IMR-90 (cell line): ENCODE data around the gene NFASC. TPM values are rescaled to one million over a fixed set of nuclear protein-coding genes. Genes with fewer than 3 reads are reported as not detected.

Source experiments
- ATAC-seq: fragments of 200-7000 bp; cut with Tn5 transposase; 2 replicates; pipeline ENCODE4 v1.9.1; 2020; ENCODE audit warnings: low read depth, mild to moderate bottlenecking, moderate library complexity
- BruUV-seq: library from RNA; stranded (reverse); fragments of 400-500 nt; replicated peaks from 2 replicates; lab custom pipeline; 2021; lab: Mats Ljungman, UMichigan
- CTCF ChIA-PET: fragments of 300-600 bp; formaldehyde crosslinking; extraction: SDS; loops from one replicate; lab custom pipeline; 2021; ENCODE audit warnings: antibody characterized with exemption; lab: Yijun Ruan, JAX
- POLR2A ChIA-PET: fragments of 300-600 bp; sonication (Branson Sonifier 250); formaldehyde crosslinking; loops from one replicate; lab custom pipeline; 2022; ENCODE audit warnings: antibody characterized with exemption; ENCODE audit not compliant: unreplicated experiment; lab: Charles Lee
- DNase-seq: peaks from one replicate; pipeline ENCODE4 v3.0.0; 2013
- H2AFZ ChIP-seq: replicated peaks from 2 replicates; pipeline ENCODE3; 2013; ENCODE audit warnings: low read length, mild to moderate bottlenecking; ENCODE audit not compliant: poor library complexity
- H2AK5ac ChIP-seq: 2 replicates; pipeline ENCODE4 v1.6.1; 2013; ENCODE audit warnings: low read depth, low read length, inconsistent platforms
- H2AK9ac ChIP-seq: replicated peaks from 2 replicates; pipeline ENCODE3; 2013; ENCODE audit warnings: mild to moderate bottlenecking, low read depth, low read length, moderate library complexity; ENCODE audit not compliant: poor library complexity
- H2BK120ac ChIP-seq: 2 replicates; pipeline ENCODE4 v1.6.1; 2013; ENCODE audit warnings: low read depth, low read length, inconsistent platforms
- H2BK15ac ChIP-seq: 3 replicates; pipeline ENCODE4 v1.6.1; 2013; ENCODE audit warnings: low read depth, low read length, inconsistent platforms
- H2BK20ac ChIP-seq: 2 replicates; pipeline ENCODE4 v1.6.1; 2013; ENCODE audit warnings: low read depth, mild to moderate bottlenecking, inconsistent platforms, low read length, moderate library complexity
- H2BK5ac ChIP-seq: 2 replicates; pipeline ENCODE4 v1.6.1; 2013; ENCODE audit warnings: mild to moderate bottlenecking, low read depth, low read length, inconsistent platforms; ENCODE audit not compliant: poor library complexity, severe bottlenecking
- H3K14ac ChIP-seq: replicated peaks from 2 replicates; pipeline ENCODE4 v1.6.1; 2013; ENCODE audit warnings: low read depth, low read length, inconsistent platforms
- H3K18ac ChIP-seq: 2 replicates; pipeline ENCODE4 v1.6.1; 2013; ENCODE audit warnings: low read depth, low read length, control low read depth
- H3K23ac ChIP-seq: 2 replicates; pipeline ENCODE4 v1.6.1; 2013; ENCODE audit warnings: low read depth, low read length, inconsistent platforms
- H3K27ac ChIP-seq: 2 replicates; pipeline ENCODE4 v1.5.1; 2013; ENCODE audit warnings: mild to moderate bottlenecking, control low read depth, low read length; ENCODE audit not compliant: insufficient read depth
- H3K27me3 ChIP-seq: 2 replicates; pipeline ENCODE4 v1.6.1; 2013; ENCODE audit warnings: low read length; ENCODE audit not compliant: control insufficient read depth, insufficient read depth
- H3K36me3 ChIP-seq: 2 replicates; pipeline ENCODE4 v1.6.1; 2013; ENCODE audit warnings: low read length, mixed read lengths; ENCODE audit not compliant: control insufficient read depth, insufficient read depth
- H3K4ac ChIP-seq: 2 replicates; pipeline ENCODE4 v1.6.1; 2013; ENCODE audit warnings: low read depth, low read length, inconsistent platforms
- H3K4me1 ChIP-seq: 2 replicates; pipeline ENCODE4 v1.6.1; 2013; ENCODE audit warnings: low read length, mixed read lengths; ENCODE audit not compliant: control insufficient read depth, insufficient read depth
- H3K4me2 ChIP-seq: 2 replicates; pipeline ENCODE4 v1.6.1; 2013; ENCODE audit warnings: low read depth, mild to moderate bottlenecking, control low read depth, low read length, moderate library complexity
- H3K4me3 ChIP-seq: 2 replicates; pipeline ENCODE4 v1.5.1; 2013; ENCODE audit warnings: low read depth, mild to moderate bottlenecking, control low read depth, low read length, moderate library complexity; ENCODE audit not compliant: insufficient read depth
- H3K56ac ChIP-seq: 2 replicates; pipeline ENCODE4 v1.6.1; 2013; ENCODE audit warnings: low read length, inconsistent platforms; ENCODE audit not compliant: insufficient read depth; ENCODE audit errors: extremely low read depth
- H3K79me1 ChIP-seq, 2 experiments: 2 replicates each; pipeline ENCODE4 v1.6.1; 2013; ENCODE audit warnings: low read length in 2 of 2, inconsistent platforms in 1 of 2, low read depth in 1 of 2
- H3K9ac ChIP-seq: 2 replicates; pipeline ENCODE4 v1.6.1; 2013; ENCODE audit warnings: low read depth, low read length, control low read depth
- H3K9me1 ChIP-seq: 2 replicates; pipeline ENCODE4 v1.6.1; 2013; ENCODE audit warnings: low read length, inconsistent platforms; ENCODE audit not compliant: insufficient read depth
- H3K9me3 ChIP-seq: 2 replicates; pipeline ENCODE4 v1.6.1; 2013; ENCODE audit warnings: low read length; ENCODE audit not compliant: control insufficient read depth, insufficient read depth
- H4K20me1 ChIP-seq: 2 replicates; pipeline ENCODE4 v1.6.1; 2013; ENCODE audit warnings: low read length, inconsistent platforms; ENCODE audit not compliant: insufficient read depth
- H4K5ac ChIP-seq: 2 replicates; pipeline ENCODE4 v1.6.1; 2013; ENCODE audit warnings: mild to moderate bottlenecking, low read depth, low read length, control low read depth
- H4K8ac ChIP-seq, 2 experiments: 2 replicates each; pipeline ENCODE4 v1.6.1; 2013; ENCODE audit warnings: low read depth in 2 of 2, low read length in 2 of 2, control low read depth in 1 of 2, inconsistent platforms in 1 of 2
- H4K91ac ChIP-seq: 2 replicates; pipeline ENCODE4 v1.6.1; 2013; ENCODE audit warnings: low read depth, low read length, inconsistent platforms; ENCODE audit not compliant: insufficient read depth
- BHLHE40 ChIP-seq: fragments of 150-350 bp; IDR thresholded peaks from 2 replicates; pipeline ENCODE4 v1.6.1; 2016; ENCODE audit warnings: mild to moderate bottlenecking, low read depth, low read length
- CHD1 ChIP-seq: IDR thresholded peaks from 2 replicates; pipeline ENCODE4 v1.6.1; 2012; ENCODE audit warnings: low read depth, low read length, improper control_type of control experiment
- CTCF ChIP-seq: conservative IDR thresholded peaks from 2 replicates; pipeline ENCODE4 v1.5.1; 2012; ENCODE audit warnings: mild to moderate bottlenecking, low read depth, low read length, improper control_type of control experiment
- ELK1 ChIP-seq: fragments of 150-350 bp; IDR thresholded peaks from 2 replicates; pipeline ENCODE4 v1.6.1; 2016; ENCODE audit warnings: low read depth, mild to moderate bottlenecking, low read length, moderate library complexity, borderline replicate concordance
- FOS ChIP-seq: fragments of 150-350 bp; IDR thresholded peaks from 2 replicates; pipeline ENCODE4 v1.6.1; 2016; ENCODE audit warnings: low read depth, low read length
- MAFK ChIP-seq: IDR thresholded peaks from 2 replicates; pipeline ENCODE4 v1.6.1; 2012; ENCODE audit warnings: low read depth, low read length, improper control_type of control experiment
- MAZ ChIP-seq: IDR thresholded peaks from 2 replicates; pipeline ENCODE4 v1.6.1; 2012; ENCODE audit warnings: low read depth, mild to moderate bottlenecking, low read length, improper control_type of control experiment, moderate library complexity, borderline replicate concordance
- MXI1 ChIP-seq: IDR thresholded peaks from 2 replicates; pipeline ENCODE4 v1.6.1; 2012; ENCODE audit warnings: low read depth, mild to moderate bottlenecking, low read length, moderate library complexity, borderline replicate concordance
- NFE2L2 ChIP-seq: fragments of 150-350 bp; IDR thresholded peaks from 2 replicates; pipeline ENCODE4 v1.6.1; 2016; ENCODE audit warnings: low read depth, mild to moderate bottlenecking, low read length
- POLR2A ChIP-seq: IDR thresholded peaks from 2 replicates; pipeline ENCODE4 v1.6.1; 2012; ENCODE audit warnings: mild to moderate bottlenecking, low read depth, low read length
- RAD21 ChIP-seq: IDR thresholded peaks from 2 replicates; pipeline ENCODE4 v1.6.1; 2012; ENCODE audit warnings: low read length, improper control_type of control experiment
- RCOR1 ChIP-seq: IDR thresholded peaks from 2 replicates; pipeline ENCODE4 v1.6.1; 2012; ENCODE audit warnings: mild to moderate bottlenecking, low read length, improper control_type of control experiment; ENCODE audit not compliant: insufficient replicate concordance
- RFX5 ChIP-seq: IDR thresholded peaks from 2 replicates; pipeline ENCODE4 v1.8.0; 2012; ENCODE audit warnings: low read depth, mild to moderate bottlenecking, low read length, moderate library complexity
- SMC3 ChIP-seq: fragments of 150-350 bp; IDR thresholded peaks from 2 replicates; pipeline ENCODE4 v1.6.1; 2016; ENCODE audit warnings: low read depth, mild to moderate bottlenecking, antibody characterized with exemption, low read length, moderate library complexity
- USF2 ChIP-seq: fragments of 150-350 bp; IDR thresholded peaks from 2 replicates; pipeline ENCODE4 v1.6.1; 2017; ENCODE audit warnings: mild to moderate bottlenecking, antibody characterized with exemption, low read length, low read depth
- WGBS, 2 experiments: methylation state at CpG; one replicate each; pipeline versions ENCODE4 v1.1.5 to v1.1.7; 2013; ENCODE audit warnings: missing lambda C conversion rate in 2 of 2; ENCODE audit not compliant: insufficient read length in 1 of 2; ENCODE audit errors: extremely low coverage in 2 of 2; 5-methylcytosine and 5-hydroxymethylcytosine counted together
- dilution Hi-C: fragments of 300-500 bp; cut with HindIII; formaldehyde crosslinking; loops from one replicate; pipeline ENCODE4 v1.14.3; 2018; ENCODE audit warnings: low sequenced_read_pairs; ENCODE audit not compliant: unreplicated experiment
- in situ Hi-C: fragments of 300-500 bp; cut with MboI; formaldehyde crosslinking; loops from 3 replicates; pipeline ENCODE4 v1.14.3; 2019; ENCODE audit warnings: low sequenced_read_pairs, inconsistent platforms, mixed read lengths
- intact Hi-C: fragments of 100-400 bp; cut with micrococcal nuclease; formaldehyde crosslinking; loops from 2 replicates; pipeline ENCODE4 v1.10.0; 2022
- polyA plus RNA-seq, 3 experiments: library from polyadenylated mRNA; depleted of rRNA; stranded (reverse); fragments of >200 nt; gene quantifications; 2 replicates each; pipeline ENCODE4 v1.2.3, GENCODE V29; 2012; ENCODE audit warnings: low replicate concordance in 1 of 3
- total RNA-seq: library from RNA; depleted of rRNA; stranded (reverse); fragments of >200 nt; gene quantifications from 2 replicates; pipeline ENCODE4 v1.2.3, GENCODE V29; 2012

NFASC gene
- total and polyA plus RNA-seq, 2 of the 4 experiments (the other 2 are of a cell fraction), result 0.18 to 0.79 TPM

- H4K20me1 ChIP-seq, result no peaks in the 10 kb centered on the region
- H3K4me2 ChIP-seq, result no peak overlapping the region
- peaks cover 41% of the 10 kb centered on the region for H3K27me3 ChIP-seq
- H2AK9ac ChIP-seq, result no peak overlapping the region
- no peak overlapping the region for H3K4me3 ChIP-seq
- H3K79me1 ChIP-seq, result no peaks in the 10 kb centered on the region
- no peak overlapping the region for H3K18ac ChIP-seq
- H4K8ac ChIP-seq, result no peak overlapping the region
- POLR2A ChIA-PET, result no interaction called here
- no CpG with 5 or more reads among the region's 6 CpGs for WGBS, 2 experiments
- H3K9me1 ChIP-seq, result no peaks in the 10 kb centered on the region
- CTCF ChIA-PET, result no interaction called here
- no peak overlapping the region for H4K5ac ChIP-seq
- no peak overlapping the region for H3K4ac ChIP-seq
- H3K36me3 ChIP-seq, result no peaks in the 10 kb centered on the region
- ATAC-seq (no peak), DNase-seq (no peak)
- H4K91ac ChIP-seq, result no peak overlapping the region
- H2BK20ac ChIP-seq, result no peak overlapping the region
- dilution Hi-C loops, result no loop called here
- no peak overlapping the region for H2BK120ac ChIP-seq
- no peak overlapping the region for H2AK5ac ChIP-seq
- no peak overlapping the region for H3K27ac ChIP-seq
- no peak overlapping the region for H2BK15ac ChIP-seq
- in situ Hi-C loops, result no loop called here
- intact Hi-C loops, result no loop called here
- no peak overlapping the region for H3K14ac ChIP-seq
- no TSS peak for BruUV-seq
- H3K56ac ChIP-seq, result no peak overlapping the region
- no peak overlapping the region for H2BK5ac ChIP-seq
- no peaks in the 10 kb centered on the region for H3K9me3 ChIP-seq
- no peak overlapping the region for H3K9ac ChIP-seq
- no peak overlapping the region for H2AFZ ChIP-seq
- no peaks in the 10 kb centered on the region for H3K4me1 ChIP-seq
- H3K23ac ChIP-seq, result no peak overlapping the region
- no peak for TF ChIP-seq CHD1
- no peak for TF ChIP-seq BHLHE40
- TF ChIP-seq RCOR1, result no peak
- no peak for TF ChIP-seq MAZ
- TF ChIP-seq USF2, result no peak
- TF ChIP-seq FOS, result no peak
- no peak for TF ChIP-seq NFE2L2
- TF ChIP-seq MXI1, result no peak
- TF ChIP-seq RFX5, result no peak
- no peak for TF ChIP-seq POLR2A
- TF ChIP-seq ELK1, result no peak
- TF ChIP-seq SMC3, result no peak
- TF ChIP-seq RAD21, result no peak
- TF ChIP-seq CTCF, result no peak
- TF ChIP-seq MAFK, result no peak
These were observed 92.3 kb downstream of the NFASC start for GRCh38 chr1:204962742-204963632.
